ENCODE measurements around the gene RNF113B. TPM values are rescaled to one million over a fixed set of nuclear protein-coding genes. Genes with fewer than 3 reads are reported as not detected.

The RNF113B gene
- total and polyA plus RNA-seq, 2 of the 13 experiments (the other 11 are each of a cell fraction or from before 2014, with no cell fraction given) = not detected

GRCh38 chr13:98134901-98135300, 42.2 kb downstream of the RNF113B start:
- Histone ChIP-seq H3K36me3 (replicated peaks in 1 of 2; ENCODE audit: control insufficient read depth in 1 of 2, insufficient read depth in 2 of 2, low read length in 2 of 2) (no peaks in the 10 kb centered on the region), H3K27ac (ENCODE audit: extremely low read length, insufficient read depth, low read length) (no peak overlapping the region), H3K9ac (ENCODE audit: insufficient read depth, low read depth, low read length) (no peak overlapping the region), H4K20me1 (ENCODE audit: insufficient read depth, low read length) (no peaks in the 10 kb centered on the region), H3K4me2 (ENCODE audit: low read depth, low read length) (no peak overlapping the region), H3K9me3 (ENCODE audit: low read length) (no peaks in the 10 kb centered on the region), H3K79me2 (ENCODE audit: insufficient read depth, low read length) (no peaks in the 10 kb centered on the region), H3K4me1 (ENCODE audit: insufficient read depth, low read length) (peaks cover 15% of the 10 kb centered on the region), H3K4me3 (replicated peaks in 1 of 3; ENCODE audit: insufficient read depth in 1 of 3, low read depth in 2 of 3, low read length in 3 of 3) (no peak overlapping the region), H3K27me3 (ENCODE audit: control insufficient read depth in 1 of 2, insufficient read depth in 2 of 2, low read length in 2 of 2) (peaks cover 1 to 10% of the 10 kb centered on the region in 2 experiments; a peak in 4 of 5 replicates), H2AFZ (ENCODE audit: low read length) (no peak overlapping the region)
- intact Hi-C loops (cut with micrococcal nuclease; ENCODE audit: unreplicated experiment) (no loop called here), in situ Hi-C loops (cut with HindIII; ENCODE audit: extremely low pct_ligation_motif_present, low pct_unique_long_range_greater_than_20kb) (no loop called here)
- TF ChIP-seq MAFK (conservative IDR thresholded peaks at IDR 0.05 in 1 of 2, IDR thresholded peaks at IDR 0.05 in 1 of 2; ENCODE audit: low read length in 2 of 2) (peak; percentile 55 to 77), AFF4 (CRISPR knock-in tag; IDR thresholded peaks at IDR 0.05) (no peak), MYNN (CRISPR knock-in tag; IDR thresholded peaks at IDR 0.05; ENCODE audit: low read depth) (no peak)
- 95% methylated on average over 1 of the region's 1 CpG for WGBS (ENCODE audit: low lambda C conversion rate)
- DNase-seq (ENCODE audit: low spot score) (no peak), ATAC-seq (no peak), FAIRE-seq (no peak)
- ChIA-PET POLR2A (no interaction called here), CTCF (ENCODE audit: low intra/inter-chr PET ratio, low total read pairs) (no interaction called here)
- BruUV-seq (replicated peaks) = no TSS peak

- in situ Hi-C loops (cut with HindIII; ENCODE audit: extremely low pct_ligation_motif_present, low pct_unique_long_range_greater_than_20kb) = no loop called here
- TF ChIP-seq JARID2 (CRISPR knock-in tag; IDR thresholded peaks at IDR 0.05; ENCODE audit: insufficient replicate concordance) (no peak), ELF3 (CRISPR knock-in tag; IDR thresholded peaks at IDR 0.05) (peak; percentile 55), TEAD3 (CRISPR knock-in tag; optimal IDR thresholded peaks at IDR 0.05; ENCODE audit: borderline replicate concordance) (peak; percentile 22)
- Histone ChIP-seq H3K4me1 (ENCODE audit: insufficient read depth, low read length) (peaks cover 15% of the 10 kb centered on the region), H3K4me3 (replicated peaks in 1 of 3; ENCODE audit: insufficient read depth in 1 of 3, low read depth in 2 of 3, low read length in 3 of 3) (no peak overlapping the region), H3K27ac (ENCODE audit: extremely low read length, insufficient read depth, low read length) (no peak overlapping the region), H3K27me3 (ENCODE audit: control insufficient read depth in 1 of 2, insufficient read depth in 2 of 2, low read length in 2 of 2) (peaks cover 1 to 10% of the 10 kb centered on the region in 2 experiments; a peak in 4 of 5 replicates), H3K4me2 (ENCODE audit: low read depth, low read length) (peak overlapping the region; percentile 50; the same call in 1 of the 2 replicates), H3K36me3 (replicated peaks in 1 of 2; ENCODE audit: control insufficient read depth in 1 of 2, insufficient read depth in 2 of 2, low read length in 2 of 2) (no peaks in the 10 kb centered on the region), H3K79me2 (ENCODE audit: insufficient read depth, low read length) (no peaks in the 10 kb centered on the region), H4K20me1 (ENCODE audit: insufficient read depth, low read length) (no peaks in the 10 kb centered on the region), H2AFZ (ENCODE audit: low read length) (no peak overlapping the region), H3K9me3 (ENCODE audit: low read length) (no peaks in the 10 kb centered on the region), H3K9ac (ENCODE audit: insufficient read depth, low read depth, low read length) (no peak overlapping the region)
- ChIA-PET POLR2A (no interaction called here), CTCF (ENCODE audit: low intra/inter-chr PET ratio, low total read pairs) (no interaction called here)
- intact Hi-C loops (cut with micrococcal nuclease; ENCODE audit: unreplicated experiment) = no loop called here
- WGBS (ENCODE audit: low lambda C conversion rate) = 6% methylated on average over 2 of the region's 3 CpGs
- no TSS peak for BruUV-seq (replicated peaks)
- no peak for DNase-seq (ENCODE audit: low spot score)
- FAIRE-seq = no peak
- ATAC-seq = peak; percentile 79
Observed at GRCh38 chr13:98133946-98134345, 43.1 kb downstream of the RNF113B start.
